Measurements from ENCODE around the gene CABLES1.

- no peak for TF ChIP-seq POLR2A (IDR thresholded peaks at IDR 0.05; ENCODE audit: control extremely low read depth in 1 of 2, low read depth in 2 of 2, low read length in 2 of 2)
- no peak for TF ChIP-seq SIN3A (conservative IDR thresholded peaks at IDR 0.05 in 1 of 2, IDR thresholded peaks at IDR 0.05 in 1 of 2; ENCODE audit: low read depth in 1 of 2, low read length in 2 of 2)
- TF ChIP-seq CTCF (IDR thresholded peaks at IDR 0.05; ENCODE audit: control extremely low read depth in 1 of 3, insufficient read depth in 1 of 3, low read depth in 1 of 3, low read length in 3 of 3) = no peak
Observed at GRCh38 chr18:23094411-23095190, 40.7 kb upstream of the CABLES1 start.
